A549 (cell line): ENCODE data around the gene AP5S1. TPM values are rescaled to one million over a fixed set of nuclear protein-coding genes. Genes with fewer than 3 reads are reported as not detected.

Experiments
- ATAC-seq, 2 experiments: fragments of 200-7000 bp in 1 of 2; fragments of >200 bp in 1 of 2; cut with Nextera tagmentation in 1 of 2; cut with Tn5 transposase in 1 of 2; 3 replicates each; pipeline versions ENCODE4 v1.8.0 to v1.9.1; 2018 to 2020; ENCODE audit warnings: mild to moderate bottlenecking in 1 of 2, moderate library complexity in 1 of 2
- CTCF ChIA-PET: fragments of 300-600 bp; sonication (Branson Sonifier 250); formaldehyde crosslinking; extraction: SDS; loops from one replicate; lab custom pipeline; 2021; ENCODE audit warnings: antibody characterized with exemption, inconsistent platforms; lab: Yijun Ruan, JAX
- POLR2A ChIA-PET: fragments of 350-600 bp; formaldehyde crosslinking; extraction: SDS; loops from one replicate; lab custom pipeline; 2021; ENCODE audit warnings: antibody characterized with exemption, inconsistent platforms; lab: Yijun Ruan, JAX
- DNase-seq, 2 experiments: peaks; one replicate each; pipeline versions ENCODE4 v3.0.0 to v3.0.0-alpha.2; 2011 to 2016; ENCODE audit warnings: low read depth in 1 of 2, low spot score in 1 of 2
- FAIRE-seq: peaks from 2 replicates; lab custom pipeline; 2011; peaks lifted over from hg19 to GRCh38; lab: Jason Lieb, UNC
- H3K27ac ChIP-seq, 2 experiments: fragments of >200 bp; sonication (Bioruptor Twin); formaldehyde crosslinking; 3 replicates each; pipeline ENCODE4 v1.5.1; 2016 to 2017
- H3K4me1 ChIP-seq: fragments of >200 bp; sonication (Bioruptor Twin); formaldehyde crosslinking; 3 replicates; pipeline ENCODE4 v1.6.1; 2016
- H3K4me2 ChIP-seq: fragments of >200 bp; sonication (Bioruptor Twin); formaldehyde crosslinking; 3 replicates; pipeline ENCODE4 v1.6.1; 2016
- H3K4me3 ChIP-seq: fragments of >200 bp; sonication (Bioruptor Twin); formaldehyde crosslinking; 3 replicates; pipeline ENCODE4 v1.5.1; 2016
- H3K9me3 ChIP-seq: fragments of >200 bp; sonication (Bioruptor Twin); formaldehyde crosslinking; 3 replicates; pipeline ENCODE4 v1.6.1; 2016
- BHLHE40 ChIP-seq: IDR thresholded peaks from 2 replicates; pipeline ENCODE4 v1.6.1; 2012; ENCODE audit warnings: low read depth, low read length, inconsistent platforms
- CBX2 ChIP-seq: fragments of 200-600 bp; sonication (generic); IDR thresholded peaks from 2 replicates; pipeline ENCODE4 v1.6.1; 2016; ENCODE audit warnings: low read depth, mild to moderate bottlenecking, borderline replicate concordance
- CBX8 ChIP-seq: fragments of 200-600 bp; sonication (generic); IDR thresholded peaks from 2 replicates; pipeline ENCODE4 v1.6.1; 2016
- CEBPB ChIP-seq, 2 experiments: fragments of >200 bp in 1 of 2; sonication (Bioruptor Twin) in 1 of 2; formaldehyde crosslinking in 1 of 2; IDR thresholded peaks; 2 replicates each; pipeline ENCODE4 v1.6.1; 2012 to 2016
- CHD2 ChIP-seq: fragments of 150-350 bp; IDR thresholded peaks from 2 replicates; pipeline ENCODE4 v1.6.1; 2014; ENCODE audit warnings: low read length; ENCODE audit not compliant: partially characterized antibody
- CHD4 ChIP-seq: fragments of 200-600 bp; sonication (generic); IDR thresholded peaks from 2 replicates; pipeline ENCODE4 v1.6.1; 2016; ENCODE audit warnings: antibody characterized with exemption, mild to moderate bottlenecking, borderline replicate concordance
- EHMT2 ChIP-seq: fragments of 200-600 bp; sonication (generic); IDR thresholded peaks from 2 replicates; pipeline ENCODE4 v1.6.1; 2016; ENCODE audit warnings: antibody characterized with exemption, low read depth, mild to moderate bottlenecking, moderate library complexity
- FOSB ChIP-seq: fragments of 250-450 bp; sonication (Bioruptor Pico); IDR thresholded peaks from 2 replicates; pipeline ENCODE4 v1.5.0; 2020; ENCODE audit warnings: mild to moderate bottlenecking, moderate library complexity
- GATA3 ChIP-seq: IDR thresholded peaks from 2 replicates; pipeline ENCODE4 v1.6.1; 2012; ENCODE audit warnings: borderline replicate concordance
- HOXA7 ChIP-seq: fragments of 250-450 bp; sonication (Bioruptor Pico); IDR thresholded peaks from 2 replicates; pipeline ENCODE4 v1.5.0; 2020; ENCODE audit warnings: mild to moderate bottlenecking, moderate library complexity
- HOXB13 ChIP-seq: fragments of 250-450 bp; sonication (Bioruptor Pico); IDR thresholded peaks from 2 replicates; pipeline ENCODE4 v1.5.0; 2020; ENCODE audit warnings: low read depth, mild to moderate bottlenecking, moderate library complexity
- MAFK ChIP-seq: fragments of 450-650 bp; IDR thresholded peaks from 2 replicates; pipeline ENCODE4 v1.6.1; 2014; ENCODE audit not compliant: partially characterized antibody
- MAZ ChIP-seq: fragments of 150-350 bp; IDR thresholded peaks from 2 replicates; pipeline ENCODE4 v1.6.1; 2014; ENCODE audit warnings: antibody characterized with exemption, low read depth, low read length, borderline replicate concordance
- POLR2AphosphoS2 ChIP-seq: conservative IDR thresholded peaks from 2 replicates; pipeline ENCODE4 v1.6.1; 2012; ENCODE audit warnings: low read length, improper control_type of control experiment, inconsistent platforms
- RAD21 ChIP-seq, 2 experiments: fragments of >200 bp in 1 of 2; sonication (Bioruptor Twin) in 1 of 2; formaldehyde crosslinking in 1 of 2; IDR thresholded peaks in 1 of 2; conservative IDR thresholded peaks in 1 of 2; 2 replicates in 1 of 2; 3 replicates in 1 of 2; pipeline ENCODE4 v1.6.1; 2012 to 2018; ENCODE audit warnings: inconsistent platforms in 1 of 2
- SMC3 ChIP-seq: fragments of >200 bp; sonication (Bioruptor Twin); formaldehyde crosslinking; IDR thresholded peaks from 3 replicates; pipeline ENCODE4 v1.6.1; 2018; ENCODE audit warnings: inconsistent platforms
- SREBF2 ChIP-seq: fragments of 450-650 bp; IDR thresholded peaks from 2 replicates; pipeline ENCODE4 v1.6.1; 2014; ENCODE audit warnings: mild to moderate bottlenecking, moderate library complexity
- TP53 ChIP-seq: fragments of 250-450 bp; sonication (Bioruptor Pico); IDR thresholded peaks from 2 replicates; pipeline ENCODE4 v1.5.0; 2021; ENCODE audit warnings: mild to moderate bottlenecking, moderate library complexity
- ZC3H11A ChIP-seq: fragments of 450-650 bp; IDR thresholded peaks from 2 replicates; pipeline ENCODE4 v1.6.1; 2014; ENCODE audit warnings: antibody characterized with exemption, mild to moderate bottlenecking
- WGBS: methylation state at CpG from one replicate; pipeline ENCODE4 v1.1.6; 2017; ENCODE audit errors: missing lambda C conversion rate; 5-methylcytosine and 5-hydroxymethylcytosine counted together
- polyA plus RNA-seq, 4 experiments: library from polyadenylated mRNA; depleted of rRNA in 3 of 4; stranded (reverse); fragments of >200 nt; fragmentation: RNase III in 1 of 4; extraction: RNeasy Plus Mini Kit Qiagen cat#74134 plus additional on column Dnase treatment in 1 of 4; gene quantifications; 2 replicates in 3 of 4; 3 replicates in 1 of 4; pipeline ENCODE4 v1.2.3, GENCODE V29; 2011 to 2017
- TF ChIP-seq, protein P1 (sequence below): fragments of >200 bp; sonication (Bioruptor Twin); formaldehyde crosslinking; IDR thresholded peaks from 3 replicates; pipeline ENCODE4 v1.5.1; 2016
- TF ChIP-seq, protein P2 (sequence below): fragments of 200-600 bp; sonication (generic); IDR thresholded peaks from 2 replicates; pipeline ENCODE4 v1.6.1; 2016; ENCODE audit warnings: antibody characterized with exemption, mild to moderate bottlenecking, moderate library complexity
- TF ChIP-seq, protein P3 (sequence below): fragments of >200 bp; sonication (Bioruptor Twin); formaldehyde crosslinking; IDR thresholded peaks from 3 replicates; pipeline ENCODE4 v1.6.1; 2016
- TF ChIP-seq, protein P4 (sequence below): fragments of 450-650 bp; IDR thresholded peaks from 2 replicates; pipeline ENCODE4 v1.6.1; 2014; ENCODE audit warnings: antibody characterized with exemption

The AP5S1 gene
- polyA plus RNA-seq, 2 of the 4 experiments (the other 2 are of a cell fraction): 10.2 to 19.9 TPM

DNA sequence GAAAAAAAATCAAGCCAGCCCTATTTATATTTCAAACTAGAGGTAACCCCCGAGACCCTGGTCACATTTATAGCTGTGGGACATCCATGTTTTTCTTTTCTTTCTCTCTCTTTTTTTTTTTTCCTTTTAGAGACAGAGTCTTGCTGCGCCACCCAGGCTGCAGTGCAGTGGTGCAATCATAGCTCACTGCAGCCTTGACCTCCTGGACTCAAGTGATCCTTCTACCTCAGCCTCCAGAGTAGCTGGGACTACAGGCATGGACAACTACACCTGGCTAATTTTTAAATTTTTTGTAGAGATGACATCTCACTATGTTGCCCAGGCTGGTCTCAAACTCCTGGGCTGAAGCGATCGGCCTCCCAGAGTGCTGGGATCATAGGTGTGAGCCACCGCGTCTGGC, 38.3 kb downstream of the AP5S1 start:
- FAIRE-seq (no peak), DNase-seq (no peak), ATAC-seq (no peak)
- Histone ChIP-seq H3K4me3 (no peak overlapping the region), H3K4me2 (no peak overlapping the region), H3K9me3 (peaks cover 6% of the 10 kb centered on the region), H3K4me1 (0 out of 3 replicates have a peak, but pooled peaks cover 5% of the 10 kb centered on the region), H3K27ac (no peak overlapping the region)
- CTCF ChIA-PET: interaction anchor here (1.1 to 7.2 kb wide), 6 partner anchors 9 to 99 kb away, joined by 3 to 132 read pairs (median 6); partner anchors contain the start of gene AP5S1
- TF ChIP-seq CBX8 (no peak), POLR2AphosphoS2 (no peak), MAZ (no peak), HOXA7 (no peak), BHLHE40 (no peak), HOXB13 (CRISPR knock-in tag) (no peak), CHD2 (no peak), EHMT2 (no peak), SREBF2 (no peak), CBX2 (no peak), GATA3 (no peak), ZC3H11A (no peak), RAD21 (conservative IDR thresholded peaks at IDR 0.05 in 1 of 2, IDR thresholded peaks at IDR 0.05 in 1 of 2) (no peak), CHD4 (no peak)
- TF ChIP-seq, protein P1, sequence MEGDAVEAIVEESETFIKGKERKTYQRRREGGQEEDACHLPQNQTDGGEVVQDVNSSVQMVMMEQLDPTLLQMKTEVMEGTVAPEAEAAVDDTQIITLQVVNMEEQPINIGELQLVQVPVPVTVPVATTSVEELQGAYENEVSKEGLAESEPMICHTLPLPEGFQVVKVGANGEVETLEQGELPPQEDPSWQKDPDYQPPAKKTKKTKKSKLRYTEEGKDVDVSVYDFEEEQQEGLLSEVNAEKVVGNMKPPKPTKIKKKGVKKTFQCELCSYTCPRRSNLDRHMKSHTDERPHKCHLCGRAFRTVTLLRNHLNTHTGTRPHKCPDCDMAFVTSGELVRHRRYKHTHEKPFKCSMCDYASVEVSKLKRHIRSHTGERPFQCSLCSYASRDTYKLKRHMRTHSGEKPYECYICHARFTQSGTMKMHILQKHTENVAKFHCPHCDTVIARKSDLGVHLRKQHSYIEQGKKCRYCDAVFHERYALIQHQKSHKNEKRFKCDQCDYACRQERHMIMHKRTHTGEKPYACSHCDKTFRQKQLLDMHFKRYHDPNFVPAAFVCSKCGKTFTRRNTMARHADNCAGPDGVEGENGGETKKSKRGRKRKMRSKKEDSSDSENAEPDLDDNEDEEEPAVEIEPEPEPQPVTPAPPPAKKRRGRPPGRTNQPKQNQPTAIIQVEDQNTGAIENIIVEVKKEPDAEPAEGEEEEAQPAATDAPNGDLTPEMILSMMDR: no peak
- TF ChIP-seq, protein P2, sequence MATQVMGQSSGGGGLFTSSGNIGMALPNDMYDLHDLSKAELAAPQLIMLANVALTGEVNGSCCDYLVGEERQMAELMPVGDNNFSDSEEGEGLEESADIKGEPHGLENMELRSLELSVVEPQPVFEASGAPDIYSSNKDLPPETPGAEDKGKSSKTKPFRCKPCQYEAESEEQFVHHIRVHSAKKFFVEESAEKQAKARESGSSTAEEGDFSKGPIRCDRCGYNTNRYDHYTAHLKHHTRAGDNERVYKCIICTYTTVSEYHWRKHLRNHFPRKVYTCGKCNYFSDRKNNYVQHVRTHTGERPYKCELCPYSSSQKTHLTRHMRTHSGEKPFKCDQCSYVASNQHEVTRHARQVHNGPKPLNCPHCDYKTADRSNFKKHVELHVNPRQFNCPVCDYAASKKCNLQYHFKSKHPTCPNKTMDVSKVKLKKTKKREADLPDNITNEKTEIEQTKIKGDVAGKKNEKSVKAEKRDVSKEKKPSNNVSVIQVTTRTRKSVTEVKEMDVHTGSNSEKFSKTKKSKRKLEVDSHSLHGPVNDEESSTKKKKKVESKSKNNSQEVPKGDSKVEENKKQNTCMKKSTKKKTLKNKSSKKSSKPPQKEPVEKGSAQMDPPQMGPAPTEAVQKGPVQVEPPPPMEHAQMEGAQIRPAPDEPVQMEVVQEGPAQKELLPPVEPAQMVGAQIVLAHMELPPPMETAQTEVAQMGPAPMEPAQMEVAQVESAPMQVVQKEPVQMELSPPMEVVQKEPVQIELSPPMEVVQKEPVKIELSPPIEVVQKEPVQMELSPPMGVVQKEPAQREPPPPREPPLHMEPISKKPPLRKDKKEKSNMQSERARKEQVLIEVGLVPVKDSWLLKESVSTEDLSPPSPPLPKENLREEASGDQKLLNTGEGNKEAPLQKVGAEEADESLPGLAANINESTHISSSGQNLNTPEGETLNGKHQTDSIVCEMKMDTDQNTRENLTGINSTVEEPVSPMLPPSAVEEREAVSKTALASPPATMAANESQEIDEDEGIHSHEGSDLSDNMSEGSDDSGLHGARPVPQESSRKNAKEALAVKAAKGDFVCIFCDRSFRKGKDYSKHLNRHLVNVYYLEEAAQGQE: no peak
- TF ChIP-seq, protein P3, sequence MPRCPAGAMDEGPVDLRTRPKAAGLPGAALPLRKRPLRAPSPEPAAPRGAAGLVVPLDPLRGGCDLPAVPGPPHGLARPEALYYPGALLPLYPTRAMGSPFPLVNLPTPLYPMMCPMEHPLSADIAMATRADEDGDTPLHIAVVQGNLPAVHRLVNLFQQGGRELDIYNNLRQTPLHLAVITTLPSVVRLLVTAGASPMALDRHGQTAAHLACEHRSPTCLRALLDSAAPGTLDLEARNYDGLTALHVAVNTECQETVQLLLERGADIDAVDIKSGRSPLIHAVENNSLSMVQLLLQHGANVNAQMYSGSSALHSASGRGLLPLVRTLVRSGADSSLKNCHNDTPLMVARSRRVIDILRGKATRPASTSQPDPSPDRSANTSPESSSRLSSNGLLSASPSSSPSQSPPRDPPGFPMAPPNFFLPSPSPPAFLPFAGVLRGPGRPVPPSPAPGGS: no peak
- TF ChIP-seq, protein P4, sequence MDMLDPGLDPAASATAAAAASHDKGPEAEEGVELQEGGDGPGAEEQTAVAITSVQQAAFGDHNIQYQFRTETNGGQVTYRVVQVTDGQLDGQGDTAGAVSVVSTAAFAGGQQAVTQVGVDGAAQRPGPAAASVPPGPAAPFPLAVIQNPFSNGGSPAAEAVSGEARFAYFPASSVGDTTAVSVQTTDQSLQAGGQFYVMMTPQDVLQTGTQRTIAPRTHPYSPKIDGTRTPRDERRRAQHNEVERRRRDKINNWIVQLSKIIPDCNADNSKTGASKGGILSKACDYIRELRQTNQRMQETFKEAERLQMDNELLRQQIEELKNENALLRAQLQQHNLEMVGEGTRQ: no peak
- 95% methylated on average over 6 of the region's 6 CpGs for WGBS
- POLR2A ChIA-PET: no interaction called here

DNA sequence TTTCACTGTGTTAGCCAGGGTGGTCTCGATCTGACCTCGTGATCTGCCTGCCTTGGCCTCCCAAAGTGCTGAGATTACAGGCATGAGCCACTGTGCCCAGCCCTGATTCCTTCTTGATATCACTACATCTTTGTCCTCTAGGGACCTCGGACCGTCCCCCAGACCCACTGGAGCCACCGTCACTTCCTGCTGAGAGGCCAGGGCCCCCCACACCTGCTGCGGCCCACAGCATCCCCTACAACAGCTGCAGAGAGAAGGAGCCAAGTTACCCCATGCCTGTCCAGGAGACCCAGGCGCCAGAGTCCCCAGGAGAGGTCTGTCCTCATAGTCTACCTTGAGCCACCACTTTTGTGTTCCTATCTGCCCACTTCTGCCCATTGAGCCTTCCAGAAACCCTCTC, 40.8 kb downstream of the AP5S1 start:
- TF ChIP-seq FOSB (CRISPR knock-in tag) (no peak), CHD4 (no peak), SMC3 (no peak), CHD2 (no peak), CEBPB (IDR thresholded peaks at IDR 0.05) (no peak), MAFK (no peak), GATA3 (no peak), TP53 (CRISPR knock-in tag) (no peak)
- TF ChIP-seq, all 56 proteins: peak for 0
- FAIRE-seq: no peak
- Histone ChIP-seq H3K4me1 (no peaks in the 10 kb centered on the region), H3K4me2 (no peak overlapping the region), H3K9me3 (peaks cover 6% of the 10 kb centered on the region), H3K27ac (no peak overlapping the region), H3K4me3 (no peak overlapping the region)
- POLR2A ChIA-PET: no interaction called here
- no peak for ATAC-seq
- WGBS: 94% methylated on average over 7 of the region's 7 CpGs
- CTCF ChIA-PET: interaction anchor here (1.3 to 3.9 kb wide), 5 partner anchors 11 to 231 kb away, joined by 3 to 12 read pairs (median 3); partner anchors contain the start of gene CENPB
- no peak for DNase-seq
